ENCODE results near the gene OR52E5.

The OR52E5 gene

DNA sequence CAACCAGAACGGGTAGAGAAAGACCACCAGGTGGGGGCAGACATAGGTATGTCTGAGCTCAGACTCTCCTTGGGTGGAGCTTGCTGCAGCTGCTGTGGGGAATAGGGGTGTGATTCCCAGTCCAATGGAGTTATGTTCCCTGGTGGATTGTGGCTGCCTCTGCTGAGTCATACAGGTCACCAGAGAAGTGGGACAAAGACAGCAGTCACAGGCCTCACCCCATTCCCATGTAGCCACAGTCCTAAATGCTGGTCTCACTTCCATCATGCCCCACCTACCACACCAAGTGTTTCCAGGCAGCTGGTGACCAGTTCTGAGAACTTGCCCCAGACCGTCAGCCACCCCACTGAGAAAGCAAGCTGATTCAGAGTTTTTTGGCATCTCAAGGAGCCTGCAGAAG lies 17.5 kb downstream of the OR52E5 start:
- DNase-seq (ENCODE audit: low read depth), result no peak
- no peak overlapping the region for H3K4me3 ChIP-seq (ENCODE audit: low read depth, low read length)
- in situ Hi-C loops (cut with HindIII; ENCODE audit: low sequenced_read_pairs), result no loop called here
- TF ChIP-seq, protein P1, sequence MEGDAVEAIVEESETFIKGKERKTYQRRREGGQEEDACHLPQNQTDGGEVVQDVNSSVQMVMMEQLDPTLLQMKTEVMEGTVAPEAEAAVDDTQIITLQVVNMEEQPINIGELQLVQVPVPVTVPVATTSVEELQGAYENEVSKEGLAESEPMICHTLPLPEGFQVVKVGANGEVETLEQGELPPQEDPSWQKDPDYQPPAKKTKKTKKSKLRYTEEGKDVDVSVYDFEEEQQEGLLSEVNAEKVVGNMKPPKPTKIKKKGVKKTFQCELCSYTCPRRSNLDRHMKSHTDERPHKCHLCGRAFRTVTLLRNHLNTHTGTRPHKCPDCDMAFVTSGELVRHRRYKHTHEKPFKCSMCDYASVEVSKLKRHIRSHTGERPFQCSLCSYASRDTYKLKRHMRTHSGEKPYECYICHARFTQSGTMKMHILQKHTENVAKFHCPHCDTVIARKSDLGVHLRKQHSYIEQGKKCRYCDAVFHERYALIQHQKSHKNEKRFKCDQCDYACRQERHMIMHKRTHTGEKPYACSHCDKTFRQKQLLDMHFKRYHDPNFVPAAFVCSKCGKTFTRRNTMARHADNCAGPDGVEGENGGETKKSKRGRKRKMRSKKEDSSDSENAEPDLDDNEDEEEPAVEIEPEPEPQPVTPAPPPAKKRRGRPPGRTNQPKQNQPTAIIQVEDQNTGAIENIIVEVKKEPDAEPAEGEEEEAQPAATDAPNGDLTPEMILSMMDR (IDR thresholded peaks at IDR 0.05; ENCODE audit: low read depth, low read length, missing control alignments), result no peak

- no peak overlapping the region for H3K4me3 ChIP-seq (ENCODE audit: low read depth, low read length)
- in situ Hi-C loops (cut with HindIII; ENCODE audit: low sequenced_read_pairs), result no loop called here
- DNase-seq (ENCODE audit: low read depth), result no peak
- TF ChIP-seq, protein P1 (IDR thresholded peaks at IDR 0.05; ENCODE audit: low read depth, low read length, missing control alignments), result no peak
Measured at GRCh38 chr11:5922749-5923426, 29.9 kb downstream of the OR52E5 start.

GRCh38 chr11:5923427-5923776 lies 30.4 kb downstream of the OR52E5 start:
- TF ChIP-seq, protein P1 (IDR thresholded peaks at IDR 0.05; ENCODE audit: low read depth, low read length, missing control alignments), result no peak
- in situ Hi-C loops (cut with HindIII; ENCODE audit: low sequenced_read_pairs), result no loop called here
- no peak overlapping the region for H3K4me3 ChIP-seq (ENCODE audit: low read depth, low read length)
- no peak for DNase-seq (ENCODE audit: low read depth)

GRCh38 chr11:5923794-5924193 lies 30.8 kb downstream of the OR52E5 start:
- TF ChIP-seq, protein P1 (IDR thresholded peaks at IDR 0.05; ENCODE audit: low read depth, low read length, missing control alignments), result no peak
- H3K4me3 ChIP-seq (ENCODE audit: low read depth, low read length), result no peak overlapping the region
- DNase-seq (ENCODE audit: low read depth), result no peak
- in situ Hi-C loops (cut with HindIII; ENCODE audit: low sequenced_read_pairs), result no loop called here

DNA sequence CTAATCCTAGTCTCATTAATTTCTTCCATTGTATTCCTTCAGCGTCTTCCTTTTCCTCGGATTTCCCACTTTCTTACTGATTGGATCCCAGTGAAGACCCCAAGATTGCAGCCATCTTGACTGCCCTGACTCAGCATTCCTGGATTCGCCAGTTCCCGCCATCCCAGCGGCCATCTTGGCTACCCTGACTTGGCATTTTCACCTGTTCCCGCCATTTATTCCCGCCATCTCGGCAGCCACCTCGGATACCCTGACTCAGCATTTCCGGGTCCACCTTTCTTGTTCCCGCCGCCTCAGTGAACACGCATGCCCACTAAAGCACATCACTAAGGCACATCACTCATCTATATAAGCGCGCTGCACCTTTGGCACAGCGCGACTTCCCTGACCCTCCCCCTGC lies 35.3 kb downstream of the OR52E5 start:
- in situ Hi-C loops (cut with HindIII; ENCODE audit: low sequenced_read_pairs), result no loop called here
- no peak for DNase-seq (ENCODE audit: low read depth)
- TF ChIP-seq, protein P1 (IDR thresholded peaks at IDR 0.05; ENCODE audit: low read depth, low read length, missing control alignments), result no peak
- H3K4me3 ChIP-seq (ENCODE audit: low read depth, low read length), result no peak overlapping the region

DNA sequence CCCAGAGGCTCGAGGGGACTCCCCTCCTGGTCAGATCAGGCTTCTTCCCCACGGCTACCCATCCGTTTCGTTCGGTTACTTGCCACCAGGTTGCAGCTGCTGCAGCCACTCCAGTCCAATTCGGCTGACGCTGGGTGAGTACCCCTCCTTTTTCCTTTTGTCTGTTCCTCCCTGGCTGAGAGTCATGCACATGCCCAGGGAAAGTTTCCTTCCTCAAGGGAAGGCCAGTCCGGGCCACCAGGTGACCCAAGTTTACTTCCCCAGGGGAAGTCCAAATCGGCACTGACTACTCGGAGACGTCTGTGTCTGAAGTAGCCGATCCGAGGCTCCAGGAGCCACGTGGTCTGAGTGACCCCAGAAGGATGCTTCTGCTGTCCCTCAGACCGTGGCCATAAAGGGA lies 35.8 kb downstream of the OR52E5 start:
- TF ChIP-seq, protein P1 (IDR thresholded peaks at IDR 0.05; ENCODE audit: low read depth, low read length, missing control alignments), result no peak
- in situ Hi-C loops (cut with HindIII; ENCODE audit: low sequenced_read_pairs), result no loop called here
- H3K4me3 ChIP-seq (ENCODE audit: low read depth, low read length), result no peak overlapping the region
- DNase-seq (ENCODE audit: low read depth), result no peak

Measured in astrocyte of the cerebellum (primary cell).